Neural cell (in vitro differentiated cells): ENCODE results near the gene C6orf120. TPM values are rescaled to one million over a fixed set of nuclear protein-coding genes. Genes with fewer than 3 reads are reported as not detected.
"Not testable (repeated sequence)": the region's sequence is repeated elsewhere in the genome, so short reads cannot be mapped to it uniquely, and the experiment has no call there.

Experiments
- H2AFZ ChIP-seq: fragments of 200-600, 300-800 bp; sonication (generic), shearing (Covaris generic); 2 replicates; pipeline ENCODE4 v1.6.0; 2014; ENCODE audit warnings: low read depth, mild to moderate bottlenecking, antibody characterized with exemption, low read length, moderate library complexity
- H3F3A ChIP-seq: fragments of 200-600 bp; shearing (Covaris generic); 2 replicates; pipeline ENCODE4 v1.6.1; 2016; ENCODE audit warnings: mild to moderate bottlenecking, moderate library complexity, mixed read lengths, antibody characterized with exemption, low read length; ENCODE audit not compliant: insufficient read depth, poor library complexity, severe bottlenecking
- H3K27ac ChIP-seq: fragments of 200-600, 300-800 bp; sonication (generic), shearing (Covaris generic); 2 replicates; pipeline ENCODE4 v1.5.1; 2014; ENCODE audit warnings: mild to moderate bottlenecking, low read length, moderate library complexity
- H3K27me3 ChIP-seq: fragments of 300-800, 200-600 bp; sonication (generic), shearing (Covaris generic); 2 replicates; pipeline ENCODE4 v1.6.0; 2014; ENCODE audit warnings: mild to moderate bottlenecking, low read depth, low read length, moderate library complexity; ENCODE audit not compliant: insufficient read depth
- H3K36me3 ChIP-seq: fragments of 300-800, 200-600 bp; sonication (generic), shearing (Covaris generic); 2 replicates; pipeline ENCODE4 v1.5.1; 2014; ENCODE audit warnings: mild to moderate bottlenecking, antibody characterized with exemption, low read length, moderate library complexity; ENCODE audit not compliant: insufficient read depth
- H3K4me2 ChIP-seq: fragments of 300-800, 200-600 bp; sonication (generic), shearing (Covaris generic); 2 replicates; pipeline ENCODE4 v1.6.0; 2014; ENCODE audit warnings: mild to moderate bottlenecking, low read length
- H3K4me3 ChIP-seq: fragments of 300-800, 200-600 bp; sonication (generic), shearing (Covaris generic); 2 replicates; pipeline ENCODE4 v1.5.1; 2014; ENCODE audit warnings: mild to moderate bottlenecking, low read length, moderate library complexity
- H3K79me2 ChIP-seq: fragments of 200-600 bp; shearing (Covaris generic); replicated peaks from 2 replicates; pipeline ENCODE4 v1.6.0; 2014; ENCODE audit warnings: mild to moderate bottlenecking, low read length, moderate library complexity; ENCODE audit not compliant: insufficient read depth
- H3K9ac ChIP-seq: fragments of 300-800, 200-600 bp; sonication (generic), shearing (Covaris generic); 2 replicates; pipeline ENCODE4 v1.6.1; 2016; ENCODE audit warnings: mild to moderate bottlenecking, low read length, mixed read lengths
- H3K9me2 ChIP-seq: fragments of 200-600 bp; shearing (Covaris generic); 2 replicates; pipeline ENCODE4 v1.6.1; 2016; ENCODE audit warnings: mild to moderate bottlenecking, low read length, mixed read lengths; ENCODE audit not compliant: insufficient read depth
- H3K9me3 ChIP-seq: fragments of 200-600, 300-800 bp; sonication (generic), shearing (Covaris generic); 2 replicates; pipeline ENCODE4 v1.6.1; 2016; ENCODE audit warnings: mild to moderate bottlenecking, mixed run types, low read length, moderate library complexity, mixed read lengths
- H4K20me1 ChIP-seq: fragments of 200-600 bp; shearing (Covaris generic); 2 replicates; pipeline ENCODE4 v1.6.1; 2016; ENCODE audit warnings: mild to moderate bottlenecking, mixed run types; ENCODE audit not compliant: insufficient read depth
- EP300 ChIP-seq: fragments of 450-650 bp; conservative IDR thresholded peaks from 2 replicates; pipeline ENCODE4 v1.6.1; 2014; ENCODE audit warnings: antibody characterized with exemption, mild to moderate bottlenecking, moderate library complexity; ENCODE audit not compliant: poor library complexity, severe bottlenecking
- EZH2 ChIP-seq: fragments of 200-600, 300-800 bp; shearing (Covaris generic), sonication (generic); IDR thresholded peaks from 2 replicates; pipeline ENCODE4 v1.6.1; 2014; ENCODE audit warnings: antibody characterized with exemption, low read length, borderline replicate concordance, mild to moderate bottlenecking; ENCODE audit not compliant: insufficient read depth, poor library complexity, severe bottlenecking
- MXI1 ChIP-seq: fragments of 450-650 bp; conservative IDR thresholded peaks from 2 replicates; pipeline ENCODE4 v1.6.1; 2014; ENCODE audit warnings: antibody characterized with exemption, mild to moderate bottlenecking; ENCODE audit not compliant: poor library complexity, severe bottlenecking
- POLR2AphosphoS5 ChIP-seq: IDR thresholded peaks from 2 replicates; pipeline ENCODE4 v1.6.1; 2012
- RAD21 ChIP-seq: fragments of 450-650 bp; conservative IDR thresholded peaks from 2 replicates; pipeline ENCODE4 v1.6.1; 2014; ENCODE audit warnings: antibody characterized with exemption, mild to moderate bottlenecking, moderate library complexity
- REST ChIP-seq: IDR thresholded peaks from 2 replicates; pipeline ENCODE4 v1.6.1; 2012; ENCODE audit warnings: borderline replicate concordance
- SMC3 ChIP-seq: fragments of 450-650 bp; conservative IDR thresholded peaks from 2 replicates; pipeline ENCODE4 v1.6.1; 2014; ENCODE audit warnings: antibody characterized with exemption, mild to moderate bottlenecking, moderate library complexity; ENCODE audit not compliant: poor library complexity
- TAF1 ChIP-seq: IDR thresholded peaks from 2 replicates; pipeline ENCODE4 v1.6.1; 2012; ENCODE audit warnings: low read depth
- polyA plus RNA-seq: library from polyadenylated mRNA; depleted of rRNA; stranded (reverse); fragments of >200 nt; gene quantifications from 2 replicates; pipeline ENCODE4 v1.2.3, GENCODE V29; 2014
- TF ChIP-seq, protein P1 (sequence below): fragments of 450-650 bp; IDR thresholded peaks from 2 replicates; pipeline ENCODE4 v1.5.1; 2014; ENCODE audit warnings: antibody characterized with exemption, mild to moderate bottlenecking, moderate library complexity; ENCODE audit not compliant: poor library complexity, severe bottlenecking

Gene C6orf120
- polyA plus RNA-seq, 1 donor from 2014 or later = 17.8 TPM

DNA sequence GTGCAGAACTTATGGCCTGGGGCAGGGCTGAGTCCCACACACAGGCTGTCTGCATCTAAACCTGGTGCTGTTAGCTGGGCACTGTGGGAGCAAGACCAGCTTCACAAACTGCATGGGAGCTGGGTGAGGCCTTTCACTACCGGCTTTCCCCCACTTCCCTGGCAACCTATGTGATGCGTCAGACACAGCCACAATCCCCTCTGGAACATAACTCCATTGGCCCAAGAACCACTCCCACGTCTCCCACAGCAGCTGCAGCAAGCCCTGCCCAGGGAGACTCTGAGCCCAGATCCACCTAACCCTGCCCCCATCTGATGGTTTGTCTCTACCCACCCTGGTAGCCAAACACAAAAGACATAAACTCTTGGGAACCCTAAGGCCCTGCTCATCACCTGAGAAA is 9.4 kb upstream of the C6orf120 start:
- no peak overlapping the region for H3K9ac ChIP-seq
- H3K27me3 ChIP-seq = no peaks in the 10 kb centered on the region
- no peak overlapping the region for H3K4me3 ChIP-seq
- no peaks in the 10 kb centered on the region for H3F3A ChIP-seq
- no peak overlapping the region for H3K27ac ChIP-seq
- no peak overlapping the region for H2AFZ ChIP-seq
- no peaks in the 10 kb centered on the region for H3K9me2 ChIP-seq
- H3K4me2 ChIP-seq = no peak overlapping the region
- peaks cover under 1% of the 10 kb centered on the region for H3K9me3 ChIP-seq
- peaks cover 3% of the 10 kb centered on the region for H3K36me3 ChIP-seq
- no peaks in the 10 kb centered on the region for H3K79me2 ChIP-seq
- TF ChIP-seq TAF1 = no peak
- TF ChIP-seq EZH2 = no peak
- no peak for TF ChIP-seq MXI1
- TF ChIP-seq, protein P1, sequence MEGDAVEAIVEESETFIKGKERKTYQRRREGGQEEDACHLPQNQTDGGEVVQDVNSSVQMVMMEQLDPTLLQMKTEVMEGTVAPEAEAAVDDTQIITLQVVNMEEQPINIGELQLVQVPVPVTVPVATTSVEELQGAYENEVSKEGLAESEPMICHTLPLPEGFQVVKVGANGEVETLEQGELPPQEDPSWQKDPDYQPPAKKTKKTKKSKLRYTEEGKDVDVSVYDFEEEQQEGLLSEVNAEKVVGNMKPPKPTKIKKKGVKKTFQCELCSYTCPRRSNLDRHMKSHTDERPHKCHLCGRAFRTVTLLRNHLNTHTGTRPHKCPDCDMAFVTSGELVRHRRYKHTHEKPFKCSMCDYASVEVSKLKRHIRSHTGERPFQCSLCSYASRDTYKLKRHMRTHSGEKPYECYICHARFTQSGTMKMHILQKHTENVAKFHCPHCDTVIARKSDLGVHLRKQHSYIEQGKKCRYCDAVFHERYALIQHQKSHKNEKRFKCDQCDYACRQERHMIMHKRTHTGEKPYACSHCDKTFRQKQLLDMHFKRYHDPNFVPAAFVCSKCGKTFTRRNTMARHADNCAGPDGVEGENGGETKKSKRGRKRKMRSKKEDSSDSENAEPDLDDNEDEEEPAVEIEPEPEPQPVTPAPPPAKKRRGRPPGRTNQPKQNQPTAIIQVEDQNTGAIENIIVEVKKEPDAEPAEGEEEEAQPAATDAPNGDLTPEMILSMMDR = no peak
- TF ChIP-seq EP300 = no peak
- TF ChIP-seq REST = no peak
- TF ChIP-seq RAD21 = no peak
- no peak for TF ChIP-seq POLR2AphosphoS5
- no peak for TF ChIP-seq SMC3
- H4K20me1 ChIP-seq = no peaks in the 10 kb centered on the region

- no peaks in the 10 kb centered on the region for H4K20me1 ChIP-seq
- no peak overlapping the region for H2AFZ ChIP-seq
- no peaks in the 10 kb centered on the region for H3K79me2 ChIP-seq
- no peak for TF ChIP-seq EP300
- no peaks in the 10 kb centered on the region for H3K36me3 ChIP-seq
- H3K9me2 ChIP-seq = no peaks in the 10 kb centered on the region
- H3K27ac ChIP-seq = no peak overlapping the region
- no peak overlapping the region for H3K4me2 ChIP-seq
- no peaks in the 10 kb centered on the region for H3K27me3 ChIP-seq
- H3F3A ChIP-seq = no peaks in the 10 kb centered on the region
- H3K4me3 ChIP-seq = no peak overlapping the region
- H3K9me3 ChIP-seq = no peaks in the 10 kb centered on the region
- no peak overlapping the region for H3K9ac ChIP-seq
Measured at GRCh38 chr6:169695131-169695530, 6.8 kb upstream of the C6orf120 start.

DNA sequence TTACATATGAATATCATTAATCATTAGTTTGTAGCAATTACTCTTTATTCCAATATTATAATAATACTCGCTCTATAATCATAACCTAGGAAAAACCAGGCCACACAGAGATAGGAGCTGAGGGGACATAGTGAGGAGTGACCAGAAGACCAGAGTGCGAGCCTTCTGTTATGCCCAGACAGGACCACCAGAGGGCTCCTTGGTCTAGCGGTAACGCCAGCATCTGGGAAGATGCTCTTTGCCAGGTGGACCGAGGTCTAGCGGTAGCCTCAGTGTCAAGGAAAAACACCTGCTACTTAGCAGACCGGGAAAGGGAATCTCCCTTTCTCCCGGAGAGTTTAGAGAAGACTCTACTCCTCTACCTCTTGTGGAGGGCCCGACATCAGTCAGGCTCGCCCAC is 4.8 kb upstream of the C6orf120 start:
- H3K9me3 ChIP-seq, H3K36me3 ChIP-seq, H3K9me2 ChIP-seq, H3F3A ChIP-seq, H3K9ac ChIP-seq, H2AFZ ChIP-seq, H3K4me3 ChIP-seq, H3K27ac ChIP-seq, H4K20me1 ChIP-seq, H3K4me2 ChIP-seq, H3K27me3 ChIP-seq: not testable (repeated sequence)
- H3K79me2 ChIP-seq = peaks cover 10% of the 10 kb centered on the region
